Effector memory CD4-positive, alpha-beta T cell (primary cell): ENCODE results near the gene TWIST2.

Experiments used
- DNase-seq, 3 donors: peaks; one replicate each; pipeline ENCODE4 v3.0.0-alpha.2; 2020
- H3K27ac ChIP-seq: 2 replicates; pipeline ENCODE4 v1.7.0; 2013; ENCODE audit warnings: mild to moderate bottlenecking, low read length, moderate library complexity; ENCODE audit not compliant: insufficient read depth, poor library complexity, severe bottlenecking
- H3K27me3 ChIP-seq: replicated peaks from 2 replicates; pipeline ENCODE4 v1.7.0; 2013; ENCODE audit warnings: mild to moderate bottlenecking, low read length; ENCODE audit not compliant: insufficient read depth, control insufficient read depth, poor library complexity, severe bottlenecking
- H3K36me3 ChIP-seq: 2 replicates; pipeline ENCODE4 v1.7.0; 2013; ENCODE audit warnings: mild to moderate bottlenecking, low read length, moderate library complexity; ENCODE audit not compliant: control insufficient read depth, insufficient read depth
- H3K4me1 ChIP-seq: 2 replicates; pipeline ENCODE4 v1.7.0; 2013; ENCODE audit warnings: low read length, mild to moderate bottlenecking; ENCODE audit not compliant: control insufficient read depth, insufficient read depth, poor library complexity, severe bottlenecking
- H3K4me3 ChIP-seq: 2 replicates; pipeline ENCODE4 v1.7.0; 2013; ENCODE audit warnings: low read length, low read depth, mild to moderate bottlenecking; ENCODE audit not compliant: insufficient read depth, poor library complexity, severe bottlenecking
- H3K9me3 ChIP-seq: 2 replicates; pipeline ENCODE4 v1.7.0; 2013; ENCODE audit warnings: mild to moderate bottlenecking, low read length, moderate library complexity; ENCODE audit not compliant: control insufficient read depth

TWIST2 gene

DNA sequence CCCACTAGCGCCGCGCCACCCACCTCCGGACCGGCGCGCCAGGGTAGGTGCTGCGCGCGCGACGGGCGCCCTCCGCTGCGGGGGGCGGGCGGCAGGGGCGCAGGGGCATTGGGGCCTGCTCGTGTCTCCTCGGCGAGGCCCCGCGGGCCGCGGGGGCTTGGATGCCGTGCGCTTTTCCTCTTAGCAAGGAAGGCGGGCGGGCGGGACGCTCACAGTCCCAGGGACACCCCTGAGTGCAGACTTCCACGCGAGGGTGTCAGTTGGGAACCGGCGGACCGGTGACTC, 748 bp downstream of the TWIST2 start:
- no peak overlapping the region for H3K4me3 ChIP-seq

DNA sequence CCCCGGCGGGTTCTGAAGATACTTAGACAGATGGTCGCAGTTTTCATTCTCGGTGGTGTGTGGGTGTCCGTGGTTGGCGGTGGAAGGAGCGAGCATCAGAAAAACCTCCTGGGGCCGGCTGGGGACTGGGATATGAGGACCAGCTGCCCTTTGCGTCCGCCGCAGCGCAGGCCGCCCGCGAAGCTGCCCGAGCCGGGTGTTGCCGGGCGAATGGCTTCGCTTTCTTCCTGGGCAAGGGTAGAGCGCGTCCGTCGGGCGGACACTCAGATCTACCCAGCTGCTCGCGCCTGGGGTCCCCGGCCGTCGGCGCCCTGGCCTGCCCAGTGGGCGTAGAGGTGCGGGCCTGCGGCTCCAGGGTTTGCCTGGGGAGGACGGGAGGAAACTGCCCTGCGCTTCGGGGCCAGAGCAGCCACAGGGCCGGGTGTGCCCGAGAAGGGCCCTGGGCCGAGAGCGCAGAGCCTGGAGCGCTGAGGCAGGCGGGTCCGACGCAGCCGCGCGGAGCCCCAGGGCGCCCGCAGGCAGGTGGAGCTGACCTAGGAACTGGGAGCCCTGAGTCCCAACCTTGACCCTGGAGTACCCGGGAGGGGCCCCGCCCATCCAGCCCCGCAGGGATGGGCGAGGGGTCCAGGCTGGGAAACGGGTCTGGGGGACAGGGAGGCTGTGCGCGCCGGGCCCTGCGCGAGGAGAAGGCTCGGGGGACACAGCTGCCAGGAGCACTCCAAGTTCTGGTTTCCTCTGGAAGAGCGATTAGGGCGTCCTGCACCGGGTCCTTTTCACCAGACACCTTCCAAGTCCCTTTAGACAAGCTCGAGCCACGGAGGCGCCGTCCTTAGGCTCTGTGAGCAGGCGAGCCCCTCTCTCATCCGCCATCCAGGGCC, 1.3 kb downstream of the TWIST2 start:
- Histone ChIP-seq H3K27me3 (peaks cover 4% of the 10 kb centered on the region), H3K27ac (no peak overlapping the region), H3K4me1 (peaks cover 7% of the 10 kb centered on the region), H3K36me3 (no peaks in the 10 kb centered on the region), H3K4me3 (no peak overlapping the region), H3K9me3 (no peaks in the 10 kb centered on the region)
- DNase-seq: no peak

More for the DNA sequence above, 748 bp downstream of the TWIST2 start:
- no peaks in the 10 kb centered on the region for H3K9me3 ChIP-seq
- DNase-seq: no peak
- H3K4me1 ChIP-seq: peaks cover 7% of the 10 kb centered on the region
- H3K27ac ChIP-seq: no peak overlapping the region
- H3K27me3 ChIP-seq: peaks cover 4% of the 10 kb centered on the region
- H3K36me3 ChIP-seq: no peaks in the 10 kb centered on the region

DNA sequence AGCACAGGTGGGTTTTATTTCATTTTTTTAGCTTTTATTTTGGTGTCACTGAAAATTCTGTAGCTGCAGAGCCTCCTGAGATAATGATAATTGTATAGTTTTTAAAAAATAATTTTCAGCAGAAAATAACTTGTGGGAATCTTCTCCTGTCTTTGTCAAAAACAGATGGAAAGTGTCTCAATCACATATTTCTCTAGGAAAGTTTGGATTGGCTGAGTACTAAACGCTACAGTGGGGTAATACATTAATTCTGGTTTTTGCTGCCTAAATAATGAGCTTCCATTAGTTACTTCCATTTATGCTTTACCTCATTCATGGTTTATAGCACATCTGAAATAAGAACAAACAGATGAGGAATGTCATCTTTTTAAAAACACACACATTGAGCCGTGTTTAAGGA, 2.2 kb downstream of the TWIST2 start:
- Histone ChIP-seq H3K4me3 (no peak overlapping the region), H3K9me3 (no peaks in the 10 kb centered on the region), H3K4me1 (peaks cover 7% of the 10 kb centered on the region), H3K36me3 (no peaks in the 10 kb centered on the region), H3K27ac (no peak overlapping the region), H3K27me3 (peaks cover 4% of the 10 kb centered on the region)
- no peak for DNase-seq

DNA sequence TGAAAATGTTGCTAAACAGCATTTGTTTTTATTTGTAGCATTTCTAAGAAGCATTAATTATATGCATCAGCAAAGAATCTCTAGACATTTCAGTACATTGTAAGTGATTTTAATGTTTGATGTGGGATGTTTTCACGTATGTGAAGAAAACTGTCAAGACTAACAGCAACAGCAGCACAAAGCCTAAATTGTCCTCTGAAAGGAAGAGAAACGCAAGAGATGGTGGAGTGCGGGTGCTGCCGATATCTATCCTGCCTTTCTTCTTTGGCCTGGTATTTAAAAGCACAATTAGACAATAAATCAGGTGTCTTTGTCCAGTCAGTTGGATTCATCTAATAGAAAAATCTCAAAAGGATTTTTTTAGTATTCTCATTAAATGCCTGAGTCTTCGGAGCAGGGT, 3.1 kb downstream of the TWIST2 start:
- Histone ChIP-seq H3K4me1 (peaks cover 7% of the 10 kb centered on the region), H3K36me3 (no peaks in the 10 kb centered on the region), H3K4me3 (no peak overlapping the region), H3K27me3 (peaks cover 4% of the 10 kb centered on the region), H3K9me3 (no peaks in the 10 kb centered on the region), H3K27ac (no peak overlapping the region)
- no peak for DNase-seq

DNA sequence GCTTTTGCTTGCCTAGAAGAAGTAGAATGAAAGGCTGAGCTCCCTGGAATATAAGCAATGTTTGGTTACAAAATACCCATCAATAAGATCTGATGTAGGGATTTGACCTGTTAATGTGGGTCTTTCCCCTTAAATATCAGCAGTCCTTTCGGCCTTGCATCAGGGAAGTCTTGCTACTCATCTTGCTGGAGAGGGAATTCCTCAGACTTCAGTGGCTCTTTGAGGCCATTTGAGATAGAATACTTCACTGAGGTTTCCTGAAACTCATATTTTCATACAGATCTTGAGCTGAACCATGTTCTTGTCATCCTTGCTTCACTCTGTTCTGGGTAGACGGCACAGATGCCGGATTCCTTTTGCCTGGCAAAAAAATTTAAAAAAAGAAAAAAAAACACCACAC, 3.9 kb downstream of the TWIST2 start:
- H3K36me3 ChIP-seq: no peaks in the 10 kb centered on the region
- H3K27ac ChIP-seq: no peak overlapping the region
- H3K27me3 ChIP-seq: peaks cover 4% of the 10 kb centered on the region
- peaks cover 7% of the 10 kb centered on the region for H3K4me1 ChIP-seq
- H3K9me3 ChIP-seq: no peaks in the 10 kb centered on the region
- DNase-seq: no peak
- no peak overlapping the region for H3K4me3 ChIP-seq

DNA sequence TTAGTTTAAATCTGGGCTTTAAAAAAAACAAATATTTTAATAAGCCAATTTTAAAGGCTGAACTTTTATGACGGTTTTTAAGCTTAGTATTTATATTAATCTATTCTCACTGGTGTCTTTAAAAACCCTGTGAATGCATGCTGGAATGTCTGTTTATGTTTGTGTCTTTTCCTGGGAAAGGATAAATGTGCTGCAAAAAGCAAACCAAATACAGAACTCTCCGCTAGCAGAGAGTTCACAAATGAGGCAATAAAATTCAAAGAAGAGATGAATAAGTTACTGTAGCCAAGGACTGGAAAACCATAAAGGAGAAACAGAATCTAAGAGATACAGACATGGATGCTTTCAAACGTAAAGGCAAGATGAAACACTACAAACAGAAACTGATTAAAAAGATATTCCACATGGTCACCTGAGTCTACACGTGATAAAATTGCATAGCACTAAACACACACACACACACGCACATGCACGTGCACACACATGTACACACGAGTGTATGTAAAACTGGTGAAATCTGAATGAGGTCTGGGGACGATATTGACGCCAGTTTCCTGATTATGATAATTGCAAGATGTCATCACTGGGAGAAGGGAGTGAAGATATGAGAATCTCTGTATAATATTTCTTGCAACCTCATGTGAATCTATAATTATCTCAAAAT, 4.5 kb downstream of the TWIST2 start:
- no peak overlapping the region for H3K4me3 ChIP-seq
- H3K4me1 ChIP-seq: peaks cover 7% of the 10 kb centered on the region
- DNase-seq: no peak
- H3K27me3 ChIP-seq: peaks cover 4% of the 10 kb centered on the region
- no peaks in the 10 kb centered on the region for H3K9me3 ChIP-seq
- H3K36me3 ChIP-seq: no peaks in the 10 kb centered on the region
- no peak overlapping the region for H3K27ac ChIP-seq

DNA sequence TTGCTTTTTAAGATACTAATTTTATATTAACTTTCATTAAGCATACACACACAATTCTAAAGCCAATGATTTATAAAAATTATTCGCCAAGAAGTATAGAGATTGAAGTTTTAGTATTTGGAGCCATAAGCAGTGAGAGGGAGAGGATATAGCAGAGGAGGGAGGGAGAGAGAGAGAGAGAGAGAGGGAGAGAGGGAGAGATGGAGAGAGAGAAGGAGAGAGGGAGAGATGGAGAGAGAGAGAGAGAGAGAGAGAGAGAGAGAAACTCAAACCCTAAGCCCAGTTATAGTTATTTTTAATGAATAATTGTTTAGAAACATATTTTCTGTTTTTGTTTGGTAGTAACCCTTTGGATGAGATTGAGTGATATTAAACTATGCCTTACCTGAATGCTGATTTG, 5.3 kb downstream of the TWIST2 start:
- Histone ChIP-seq H3K9me3 (no peaks in the 10 kb centered on the region), H3K4me1 (peaks cover 2% of the 10 kb centered on the region), H3K4me3 (no peak overlapping the region), H3K27me3 (peaks cover 4% of the 10 kb centered on the region), H3K36me3 (no peaks in the 10 kb centered on the region), H3K27ac (no peak overlapping the region)
- DNase-seq: no peak

DNA sequence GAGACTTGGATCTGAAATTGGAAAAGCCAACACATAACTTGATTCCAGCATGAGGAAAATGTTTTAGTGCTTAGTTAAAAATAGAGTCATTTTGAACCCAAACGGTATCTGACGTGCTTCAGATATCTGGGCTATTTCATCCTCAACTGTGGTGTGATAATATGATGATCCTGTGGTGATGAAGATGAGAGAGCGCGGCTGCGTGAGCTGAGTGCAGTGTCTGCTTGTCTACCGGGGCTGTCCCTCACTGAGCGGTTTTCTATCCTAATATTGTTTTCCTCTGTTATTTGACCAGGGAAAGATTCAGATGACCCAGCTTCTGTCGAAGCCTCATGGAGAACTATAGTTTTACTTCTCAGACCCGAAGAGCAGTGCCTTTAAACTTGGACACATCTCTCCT, 5.8 kb downstream of the TWIST2 start:
- Histone ChIP-seq H3K27me3 (peaks cover 4% of the 10 kb centered on the region), H3K4me3 (no peak overlapping the region), H3K4me1 (no peaks in the 10 kb centered on the region), H3K9me3 (no peaks in the 10 kb centered on the region), H3K27ac (no peak overlapping the region), H3K36me3 (no peaks in the 10 kb centered on the region)
- no peak for DNase-seq

DNA sequence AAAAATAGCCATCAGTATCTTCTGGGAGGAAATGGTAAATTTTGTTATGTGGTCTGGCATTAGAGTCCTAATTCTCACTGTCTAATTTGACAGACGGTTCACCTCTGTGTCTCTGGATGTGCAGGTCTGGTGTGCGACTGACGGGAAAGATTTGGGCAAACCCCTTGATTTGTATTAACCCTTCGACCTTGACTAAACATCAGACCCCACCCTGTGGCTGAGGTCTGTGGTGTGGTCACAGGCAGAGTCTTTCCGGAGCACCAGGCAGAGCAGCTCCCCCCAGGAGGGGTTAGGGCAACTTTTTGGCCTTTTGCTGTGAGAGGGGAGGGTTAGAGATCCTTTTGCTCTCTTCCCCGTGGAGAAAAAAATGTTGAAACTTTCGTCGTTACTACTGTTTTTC, 6.4 kb downstream of the TWIST2 start:
- Histone ChIP-seq H3K4me3 (no peak overlapping the region), H3K27me3 (peaks cover 4% of the 10 kb centered on the region), H3K36me3 (no peaks in the 10 kb centered on the region), H3K9me3 (no peaks in the 10 kb centered on the region), H3K27ac (no peak overlapping the region), H3K4me1 (no peaks in the 10 kb centered on the region)
- DNase-seq: no peak

DNA sequence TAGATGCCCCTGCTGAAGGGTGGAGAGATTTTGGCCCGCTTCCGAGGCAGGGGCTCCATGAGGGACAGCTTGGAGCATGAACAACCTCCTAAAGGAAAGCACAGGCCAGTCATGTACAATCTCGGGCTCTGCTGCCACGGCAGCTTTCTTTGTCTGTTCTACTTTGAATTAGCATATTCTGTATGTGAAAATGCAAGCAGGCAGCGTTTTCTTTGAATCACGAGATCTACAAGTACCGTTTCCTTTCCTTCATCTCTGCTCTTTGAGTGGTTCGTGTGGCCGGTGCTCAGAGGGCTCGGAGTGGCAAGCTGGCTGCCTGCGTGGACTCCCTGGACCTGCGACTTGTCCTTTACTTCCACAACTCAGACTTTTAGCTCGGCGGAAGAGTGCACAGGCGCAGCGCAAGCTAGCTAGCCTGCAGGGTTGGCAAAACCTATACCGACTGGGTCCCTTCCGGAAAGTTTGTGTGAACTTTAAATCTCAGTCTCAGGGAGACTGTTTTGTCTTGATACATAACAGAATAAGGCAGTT, 6.9 kb downstream of the TWIST2 start:
- Histone ChIP-seq H3K27me3 (peaks cover under 1% of the 10 kb centered on the region), H3K4me1 (no peaks in the 10 kb centered on the region), H3K4me3 (no peak overlapping the region), H3K9me3 (no peaks in the 10 kb centered on the region), H3K27ac (no peak overlapping the region), H3K36me3 (no peaks in the 10 kb centered on the region)
- DNase-seq: no peak
